8988T (cell line): ENCODE measurements around the gene PLXNA1.
A peak's percentile ranks its signal among the peaks of the same experiment; 100 is the strongest.

Source experiments
- DNase-seq: peaks from one replicate; pipeline ENCODE4 v3.0.0; 2011

The PLXNA1 gene

DNA sequence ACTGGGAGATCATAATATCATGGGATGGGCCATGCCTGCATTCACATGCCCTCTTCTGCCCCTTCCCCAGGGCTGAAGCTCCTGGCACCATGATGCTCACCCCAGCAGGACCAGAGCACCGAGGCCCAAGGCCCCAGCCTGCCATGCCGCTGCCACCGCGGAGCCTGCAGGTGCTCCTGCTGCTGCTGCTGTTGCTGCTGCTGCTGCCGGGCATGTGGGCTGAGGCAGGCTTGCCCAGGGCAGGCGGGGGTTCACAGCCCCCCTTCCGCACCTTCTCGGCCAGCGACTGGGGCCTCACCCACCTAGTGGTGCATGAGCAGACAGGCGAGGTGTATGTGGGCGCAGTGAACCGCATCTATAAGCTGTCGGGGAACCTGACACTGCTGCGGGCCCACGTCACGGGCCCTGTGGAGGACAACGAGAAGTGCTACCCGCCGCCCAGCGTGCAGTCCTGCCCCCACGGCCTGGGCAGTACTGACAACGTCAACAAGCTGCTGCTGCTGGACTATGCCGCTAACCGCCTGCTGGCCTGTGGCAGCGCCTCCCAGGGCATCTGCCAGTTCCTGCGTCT, 5.6 kb downstream of the PLXNA1 start:
- DNase-seq = no peak

DNA sequence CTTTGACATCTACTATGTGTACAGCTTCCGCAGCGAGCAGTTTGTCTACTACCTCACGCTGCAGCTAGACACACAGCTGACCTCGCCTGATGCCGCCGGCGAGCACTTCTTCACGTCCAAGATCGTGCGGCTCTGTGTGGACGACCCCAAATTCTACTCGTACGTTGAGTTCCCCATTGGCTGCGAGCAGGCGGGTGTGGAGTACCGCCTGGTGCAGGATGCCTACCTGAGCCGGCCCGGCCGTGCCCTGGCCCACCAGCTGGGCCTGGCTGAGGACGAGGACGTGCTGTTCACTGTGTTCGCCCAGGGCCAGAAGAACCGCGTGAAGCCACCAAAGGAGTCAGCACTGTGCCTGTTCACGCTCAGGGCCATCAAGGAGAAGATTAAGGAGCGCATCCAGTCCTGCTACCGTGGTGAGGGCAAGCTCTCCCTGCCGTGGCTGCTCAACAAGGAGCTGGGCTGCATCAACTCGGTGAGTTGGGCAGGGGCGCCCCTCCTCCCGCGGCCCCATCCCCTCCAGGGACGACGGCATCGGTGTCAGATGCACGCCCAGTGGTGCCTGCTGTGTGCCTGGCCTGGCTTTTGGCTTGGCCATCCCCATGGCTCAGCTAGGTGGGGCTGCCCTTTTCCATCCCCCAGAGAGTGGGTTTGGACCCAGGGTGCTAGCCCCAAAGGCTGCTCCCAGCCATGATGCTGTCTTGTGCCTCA, 6.6 kb downstream of the PLXNA1 start:
- DNase-seq = no peak

DNA sequence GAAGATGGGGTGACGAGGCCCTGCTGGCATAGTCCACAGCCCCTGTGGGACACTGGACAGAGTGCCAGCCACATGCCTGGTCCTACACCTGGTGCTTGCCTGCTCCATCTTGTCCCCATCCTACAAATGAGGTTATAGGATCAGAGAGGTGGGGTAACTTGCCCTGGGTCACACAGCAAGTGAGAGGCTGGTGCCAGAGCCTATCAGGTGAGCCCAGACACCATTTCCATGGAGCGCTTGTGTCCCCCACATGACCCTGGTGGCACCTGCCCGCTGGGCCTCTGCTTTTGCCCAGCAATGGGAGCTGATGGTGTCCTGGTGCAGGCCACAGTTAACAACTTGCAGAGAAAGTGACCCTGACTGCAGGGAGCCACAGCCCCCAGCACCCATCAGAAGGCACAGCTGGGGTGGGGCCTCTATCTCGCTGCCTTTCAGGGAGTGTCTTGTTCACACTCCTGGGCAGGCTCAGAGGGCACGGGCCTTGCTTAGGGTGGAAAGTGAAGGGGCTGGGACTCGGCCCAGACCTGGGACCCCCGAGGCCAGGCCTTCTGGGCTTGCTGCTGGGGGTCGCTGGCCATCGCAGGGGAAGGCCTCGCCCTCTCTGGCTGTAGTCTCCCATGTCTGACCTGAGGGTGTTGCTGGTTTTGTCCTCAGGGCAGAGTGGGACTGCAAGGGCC, 7.2 kb downstream of the PLXNA1 start:
- no peak for DNase-seq

DNA sequence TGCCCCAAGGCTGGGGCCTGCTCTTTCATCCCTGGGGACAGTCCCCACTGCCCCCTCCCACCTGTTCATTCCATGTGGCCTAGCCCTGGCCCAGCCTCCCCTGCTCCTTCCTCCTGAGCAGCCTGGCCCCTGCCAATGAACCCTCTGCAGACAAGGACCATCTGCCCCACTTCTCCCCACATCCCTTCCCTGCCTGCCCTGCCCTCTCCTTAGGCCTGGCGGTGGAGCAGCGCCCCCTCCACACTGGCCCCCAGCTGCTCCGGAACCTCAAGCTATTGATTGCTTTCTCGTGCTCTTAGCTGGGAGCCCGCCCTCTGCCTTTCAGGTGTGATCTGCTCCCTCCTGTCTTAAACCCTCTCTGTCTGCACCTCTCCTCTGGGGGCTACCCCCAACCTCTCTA, 8.0 kb downstream of the PLXNA1 start:
- DNase-seq = no peak

DNA sequence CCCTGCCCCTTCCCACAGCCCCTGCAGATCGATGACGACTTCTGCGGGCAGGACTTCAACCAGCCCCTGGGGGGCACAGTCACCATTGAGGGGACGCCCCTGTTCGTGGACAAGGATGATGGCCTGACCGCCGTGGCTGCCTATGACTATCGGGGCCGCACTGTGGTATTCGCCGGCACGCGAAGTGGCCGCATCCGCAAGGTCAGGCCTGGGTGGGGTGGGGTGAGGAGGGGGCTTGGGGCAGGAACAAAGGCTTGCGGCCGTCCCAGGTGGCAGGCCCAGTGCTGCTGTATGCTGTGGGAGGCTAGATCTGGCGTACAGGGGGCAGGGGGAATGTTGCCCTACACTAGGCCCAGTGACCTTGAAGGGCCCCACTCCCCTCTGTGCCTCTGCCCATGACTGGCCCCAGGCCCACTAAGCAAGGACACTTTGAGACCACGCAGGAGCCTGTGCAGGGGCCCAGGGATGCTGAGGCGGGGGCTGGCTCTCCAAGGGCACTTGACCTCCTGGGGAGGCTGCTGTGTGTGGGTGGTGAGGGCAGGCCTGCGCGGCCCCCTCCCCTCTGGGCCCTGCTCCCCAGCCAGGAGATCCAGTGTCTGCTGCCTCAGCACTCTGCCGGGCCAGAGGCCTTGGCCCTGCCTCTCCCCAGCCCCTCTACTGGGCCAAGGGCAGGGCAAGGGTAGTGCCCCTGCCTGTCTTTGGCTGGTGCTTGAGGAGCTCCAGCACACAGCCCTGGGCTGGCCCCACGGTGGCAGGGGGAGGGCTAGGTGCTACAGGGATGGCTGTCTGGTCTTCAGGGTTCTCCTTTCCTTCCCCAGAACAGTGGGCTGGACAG, 8.7 kb downstream of the PLXNA1 start:
- no peak for DNase-seq

DNA sequence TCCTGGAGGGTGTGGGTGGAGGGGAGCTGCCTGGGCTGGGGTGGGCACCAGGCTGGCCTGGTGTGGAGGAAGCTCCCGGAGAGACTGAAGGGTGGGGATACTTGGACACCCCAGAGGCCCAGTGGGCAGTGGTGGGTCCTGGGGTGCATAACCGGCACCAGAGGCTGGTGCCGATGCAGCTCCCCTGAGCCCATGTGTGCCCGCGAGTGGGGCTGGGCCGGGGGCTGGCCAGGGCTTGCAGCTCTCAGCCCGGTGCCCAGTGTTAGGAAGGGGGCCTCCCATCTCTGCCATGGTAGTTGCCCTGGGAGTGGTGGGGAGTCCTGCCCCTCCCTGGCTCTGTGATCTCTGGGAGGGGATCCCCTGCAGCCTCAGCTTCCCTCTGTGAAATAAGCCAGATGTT, 9.3 kb downstream of the PLXNA1 start:
- DNase-seq = no peak

DNA sequence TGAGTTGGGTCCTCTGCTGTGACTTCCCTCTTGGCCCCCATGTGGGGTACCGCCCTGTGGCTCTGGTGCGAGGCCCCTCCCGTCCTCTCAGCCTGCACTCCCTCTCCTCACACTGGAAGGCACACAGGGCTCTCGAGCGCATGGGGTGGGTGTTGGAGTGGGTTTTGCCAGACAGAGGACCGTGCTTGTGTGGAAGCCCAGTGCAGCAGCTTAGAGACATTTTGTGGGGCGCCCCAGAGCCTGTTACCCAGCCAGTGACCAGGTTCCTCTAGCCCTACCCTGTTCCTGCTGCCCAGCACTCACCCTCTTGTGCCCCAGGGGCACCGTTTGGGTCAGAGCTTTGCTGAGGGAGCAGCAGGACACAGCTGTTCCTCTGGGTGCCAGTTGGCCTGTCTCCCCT, 9.9 kb downstream of the PLXNA1 start:
- DNase-seq = no peak

DNA sequence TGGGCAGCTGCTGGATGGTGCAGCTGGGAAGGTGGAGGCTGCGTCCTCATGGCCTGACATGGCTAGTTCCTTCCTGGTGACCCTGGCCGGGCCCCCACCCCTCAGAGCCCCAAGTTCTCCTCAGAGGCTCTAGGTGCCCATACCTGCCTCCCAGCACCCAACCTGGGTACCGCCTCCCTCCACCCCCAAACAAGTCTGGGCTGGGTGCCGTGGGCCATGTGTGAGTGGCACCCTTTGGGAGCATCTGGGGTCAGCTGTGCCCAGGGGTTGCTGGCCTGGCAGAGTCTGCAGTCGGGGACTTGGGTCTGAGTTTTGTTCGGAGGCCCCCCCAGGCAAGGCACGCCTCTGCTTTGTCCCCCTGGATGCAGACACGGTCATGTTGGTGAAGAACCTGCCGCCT, 10.5 kb downstream of the PLXNA1 start:
- no peak for DNase-seq

DNA sequence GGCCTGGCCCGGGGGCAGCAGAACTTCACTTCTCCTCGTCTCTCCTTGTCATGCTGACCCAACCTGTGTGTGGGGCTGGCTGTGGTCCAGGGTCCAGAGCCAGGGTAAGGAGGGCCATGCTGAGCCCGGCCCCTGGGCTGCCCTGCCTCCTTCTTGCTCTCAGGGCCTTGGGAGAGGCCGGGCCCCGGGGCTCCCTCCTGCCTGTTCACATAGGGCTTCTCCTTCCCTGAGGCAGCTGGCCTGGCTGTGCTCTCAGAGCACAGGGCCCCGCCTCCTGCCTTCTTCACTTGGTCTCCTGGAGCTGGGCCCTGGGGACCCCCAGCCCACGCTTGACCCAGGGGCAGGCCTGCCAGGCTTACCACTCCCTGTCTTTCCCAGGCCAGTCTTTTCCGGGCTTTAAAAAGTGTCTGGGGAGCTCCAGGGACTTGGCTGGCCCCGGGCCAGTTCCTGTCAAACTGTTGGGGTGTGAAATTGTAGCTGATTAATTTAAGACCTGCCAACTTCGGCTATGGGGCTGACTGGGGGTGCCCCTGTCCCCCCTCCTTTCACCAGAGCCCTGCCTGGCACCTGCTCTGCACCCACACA, 11.8 kb downstream of the PLXNA1 start:
- DNase-seq = no peak

DNA sequence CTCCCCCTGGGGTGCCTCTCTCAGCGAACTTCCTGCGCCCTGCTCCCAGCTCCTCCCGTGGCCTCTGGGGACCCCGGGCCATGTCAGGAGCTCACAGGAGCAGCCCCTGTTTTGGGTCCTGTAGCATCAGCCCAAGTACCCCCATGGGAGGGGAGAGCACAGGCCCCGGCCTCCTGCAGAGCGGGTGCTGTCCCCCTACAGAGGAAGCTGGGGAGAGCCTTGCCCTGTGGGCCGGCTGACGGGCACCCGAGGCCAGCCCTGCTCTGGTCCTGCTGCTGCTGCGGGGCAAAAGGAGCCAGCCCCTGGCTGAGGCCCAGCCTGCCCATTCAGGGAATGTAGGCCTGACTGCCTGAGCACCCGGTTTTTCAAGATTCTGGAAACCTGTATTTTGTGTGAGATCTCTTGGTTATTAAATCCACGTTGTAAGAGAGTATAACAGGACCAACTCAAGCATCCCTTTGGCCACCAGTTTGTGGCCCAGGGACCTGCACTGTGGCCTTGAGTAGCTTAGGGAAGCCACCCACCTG, 12.4 kb downstream of the PLXNA1 start:
- DNase-seq = no peak

DNA sequence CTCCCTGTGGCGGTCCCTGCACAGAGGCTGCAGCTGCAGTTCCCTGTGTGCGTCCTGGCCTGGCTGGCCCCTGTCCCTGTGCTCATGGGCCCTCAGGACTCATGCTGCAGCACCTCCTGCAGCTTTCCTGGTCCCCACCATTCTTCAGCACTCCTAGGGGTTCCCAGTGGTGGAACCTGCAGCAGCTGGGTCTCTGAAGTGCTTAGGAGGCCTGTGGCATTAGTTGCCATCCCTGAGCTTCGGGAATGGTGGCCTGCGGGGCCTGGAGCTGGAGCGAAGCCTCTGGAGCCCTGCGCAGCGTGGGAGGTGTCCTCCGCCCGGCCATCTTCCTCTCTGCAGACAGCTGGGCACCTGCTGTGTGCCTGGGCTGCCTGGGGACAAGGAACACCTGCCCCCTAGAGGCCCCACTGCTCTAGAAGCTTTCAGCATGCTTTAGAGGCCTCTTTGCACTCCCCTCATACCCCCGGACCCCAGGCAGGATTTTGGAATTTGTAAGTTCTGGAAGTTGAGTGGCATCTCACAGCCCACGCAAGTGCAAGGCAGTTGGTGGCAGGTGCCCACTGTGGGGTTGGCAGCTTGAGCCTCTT, 13.1 kb downstream of the PLXNA1 start:
- DNase-seq = no peak

DNA sequence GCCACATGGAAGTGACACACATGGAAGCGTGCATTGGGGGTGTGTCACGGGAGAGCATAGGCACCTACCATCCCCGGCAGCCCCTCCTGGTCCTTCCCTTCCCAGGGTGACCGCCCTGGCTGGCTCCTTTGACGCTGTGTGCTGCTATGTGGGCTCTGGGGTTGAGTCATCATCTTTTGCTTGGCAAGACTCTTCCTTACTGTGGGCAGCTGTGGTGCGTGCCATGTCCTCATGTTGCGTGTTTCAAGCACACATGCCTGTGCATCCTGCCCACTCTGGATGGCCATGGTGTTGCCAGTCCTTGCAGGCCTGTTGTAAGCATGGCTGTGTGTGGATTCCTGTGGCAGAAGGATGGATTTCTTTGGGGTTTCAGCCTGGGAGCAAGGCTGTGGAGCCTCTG, 14.0 kb downstream of the PLXNA1 start:
- no peak for DNase-seq

DNA sequence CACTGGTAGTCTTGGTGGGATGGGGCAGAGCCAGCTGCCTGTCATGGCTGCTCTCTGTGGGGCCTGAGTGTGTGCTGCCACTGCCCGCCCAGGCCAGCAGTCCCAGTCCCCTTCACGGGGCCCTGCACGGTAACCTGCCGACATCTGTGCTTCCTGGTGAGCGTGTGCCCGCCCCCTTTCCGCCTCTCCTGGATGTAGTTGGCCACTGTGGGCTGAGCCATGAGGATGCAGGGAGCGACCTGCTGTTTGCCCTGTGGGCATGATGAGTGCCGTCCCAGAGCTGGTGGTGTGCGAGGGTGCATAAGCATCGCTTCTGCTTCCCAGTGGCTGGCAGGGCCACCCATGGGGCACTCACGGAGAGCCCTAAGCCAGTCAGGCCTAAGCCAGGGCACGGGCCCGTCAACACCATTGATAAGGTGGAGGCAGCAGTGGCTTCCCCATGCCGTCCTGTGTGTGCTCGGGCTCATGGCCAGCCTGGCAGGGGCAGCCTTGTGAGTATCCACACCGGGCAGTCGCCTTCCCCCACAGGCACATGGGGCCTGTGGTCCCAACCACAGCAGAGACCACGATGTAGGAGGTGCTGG, 14.6 kb downstream of the PLXNA1 start:
- DNase-seq = no peak

DNA sequence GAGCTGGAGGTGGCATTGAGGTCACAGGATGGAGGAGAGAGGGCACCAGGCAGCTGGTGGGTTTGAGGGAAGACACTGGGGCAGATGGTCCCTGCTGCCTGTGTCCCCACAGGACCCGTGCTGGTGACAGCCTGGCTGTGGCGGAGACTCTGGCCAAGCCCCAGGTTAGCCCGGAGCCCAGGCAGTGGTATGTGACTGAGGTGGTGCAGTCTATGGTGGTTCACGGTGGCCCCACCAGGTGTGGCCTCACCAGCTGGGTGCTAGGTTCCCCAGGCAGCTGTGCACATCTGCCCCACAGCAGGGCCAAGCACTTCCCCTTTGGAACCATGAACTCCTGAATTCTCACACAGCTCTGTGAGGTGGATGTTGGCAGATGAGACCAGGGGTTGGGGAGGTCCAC, 15.4 kb downstream of the PLXNA1 start:
- no peak for DNase-seq

DNA sequence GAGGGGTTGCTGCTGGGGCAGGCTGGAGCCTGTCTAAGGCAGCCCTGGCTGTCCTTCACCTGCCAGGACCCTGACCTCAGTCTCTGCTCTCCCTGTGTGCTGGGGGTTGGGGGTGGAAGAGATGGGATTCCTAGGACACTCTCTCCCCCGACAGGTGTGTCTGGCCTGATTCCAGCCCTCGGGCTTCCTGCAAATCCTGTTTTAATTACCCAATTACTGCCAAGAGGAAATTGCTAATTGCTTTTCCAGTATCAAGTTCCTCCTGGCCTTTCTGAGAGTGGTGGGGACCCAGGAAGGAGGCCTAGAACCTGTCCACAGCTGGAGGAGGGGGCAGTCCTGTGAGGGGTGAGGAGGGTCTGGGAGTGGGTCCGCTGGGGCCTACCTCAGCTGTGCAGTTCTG, 15.8 kb downstream of the PLXNA1 start:
- DNase-seq = no peak

DNA sequence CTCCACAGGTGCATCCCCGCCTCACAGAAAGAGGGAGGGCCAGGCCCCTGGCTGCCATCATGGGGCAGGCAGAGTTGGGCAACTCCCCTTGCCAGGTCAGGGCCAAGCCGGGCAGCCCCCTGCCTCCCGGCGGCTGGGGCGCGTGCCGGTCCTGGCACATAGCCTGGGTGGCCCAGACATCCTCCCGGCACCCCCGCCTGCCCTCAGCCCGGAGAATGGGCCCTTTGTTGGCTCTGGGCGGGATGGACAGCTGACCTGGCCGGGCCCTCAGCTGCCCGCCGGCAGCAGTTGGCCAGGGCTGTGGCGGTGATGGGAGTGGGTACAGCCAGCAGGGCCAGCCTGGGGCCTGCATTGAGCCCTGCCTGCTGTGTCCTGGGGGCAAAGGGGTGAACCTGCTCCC, 16.5 kb downstream of the PLXNA1 start:
- DNase-seq = no peak

DNA sequence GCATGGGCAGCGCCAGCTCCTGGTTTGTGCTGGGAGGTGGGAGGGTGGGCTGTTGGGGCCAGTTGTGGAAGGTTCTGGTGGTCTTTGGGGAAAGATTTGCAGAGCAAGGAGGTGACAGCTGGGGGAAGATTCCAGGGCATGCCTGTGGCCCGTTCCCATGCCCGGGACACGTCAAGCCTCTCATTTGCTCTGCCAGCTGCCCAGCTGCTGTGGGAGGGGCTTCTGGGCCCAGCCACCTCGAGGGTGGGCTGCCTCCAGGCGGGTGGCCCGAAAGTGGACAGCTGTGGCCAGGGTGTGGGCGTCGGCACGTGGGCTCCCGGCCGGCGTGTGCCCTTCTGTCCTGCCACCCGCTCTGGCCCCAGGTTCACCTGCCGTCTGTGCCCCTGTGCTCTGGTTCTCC, 17.2 kb downstream of the PLXNA1 start:
- DNase-seq = no peak

DNA sequence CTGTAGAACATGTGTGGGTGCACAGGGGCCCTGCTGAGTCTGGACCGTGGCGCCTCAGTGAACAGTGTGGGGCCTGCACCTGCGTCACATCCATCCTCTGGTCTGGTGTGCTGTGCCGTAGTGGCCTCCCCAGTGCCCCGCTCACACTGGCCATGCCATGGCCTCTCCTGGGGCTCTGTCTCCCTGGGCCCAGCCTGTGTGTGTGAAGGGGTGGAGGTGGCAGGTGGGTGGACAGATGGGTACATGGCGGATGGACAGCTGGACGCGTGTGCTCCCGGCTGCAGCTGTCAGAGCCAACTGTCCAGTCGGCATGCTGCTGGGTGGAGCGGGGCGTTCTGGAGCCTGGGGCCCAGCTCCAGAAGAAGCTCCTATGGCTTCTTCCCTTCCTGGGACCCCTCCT, 17.8 kb downstream of the PLXNA1 start:
- no peak for DNase-seq

DNA sequence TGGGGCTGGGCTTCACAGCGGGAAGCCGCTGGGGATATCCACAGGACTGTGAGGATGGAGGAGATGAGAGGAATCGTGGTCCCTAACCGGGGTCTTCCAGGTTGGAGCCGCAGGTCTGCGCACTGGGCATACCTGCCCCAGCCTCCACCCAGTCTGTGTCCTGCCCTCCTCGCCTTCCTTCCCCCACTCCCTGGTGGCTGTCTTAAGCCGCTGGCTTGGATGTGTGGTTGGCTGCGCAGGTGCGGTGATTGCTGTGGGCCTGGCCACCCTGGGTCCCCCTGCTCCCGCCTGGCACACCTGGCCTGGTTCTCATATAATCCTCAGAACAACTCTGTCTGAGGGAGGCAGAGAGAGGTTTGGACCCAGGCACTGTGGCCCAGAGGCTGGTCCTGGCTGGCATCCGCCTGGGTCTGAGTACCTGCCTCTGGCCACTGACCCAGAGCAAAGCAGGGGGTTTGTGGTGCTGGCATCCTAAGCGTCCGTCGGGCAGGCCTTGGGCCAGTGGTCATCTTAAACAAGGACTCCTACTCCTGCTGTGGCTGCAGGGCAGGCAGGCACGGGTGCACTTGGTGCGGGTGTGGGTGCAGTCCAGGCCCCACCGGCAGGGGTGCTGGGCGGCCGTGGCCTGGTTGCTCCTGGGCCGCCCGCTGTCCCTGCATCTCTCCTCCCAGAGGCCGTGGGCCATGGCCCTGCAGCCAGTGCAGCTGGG, 18.7 kb downstream of the PLXNA1 start:
- DNase-seq = no peak

DNA sequence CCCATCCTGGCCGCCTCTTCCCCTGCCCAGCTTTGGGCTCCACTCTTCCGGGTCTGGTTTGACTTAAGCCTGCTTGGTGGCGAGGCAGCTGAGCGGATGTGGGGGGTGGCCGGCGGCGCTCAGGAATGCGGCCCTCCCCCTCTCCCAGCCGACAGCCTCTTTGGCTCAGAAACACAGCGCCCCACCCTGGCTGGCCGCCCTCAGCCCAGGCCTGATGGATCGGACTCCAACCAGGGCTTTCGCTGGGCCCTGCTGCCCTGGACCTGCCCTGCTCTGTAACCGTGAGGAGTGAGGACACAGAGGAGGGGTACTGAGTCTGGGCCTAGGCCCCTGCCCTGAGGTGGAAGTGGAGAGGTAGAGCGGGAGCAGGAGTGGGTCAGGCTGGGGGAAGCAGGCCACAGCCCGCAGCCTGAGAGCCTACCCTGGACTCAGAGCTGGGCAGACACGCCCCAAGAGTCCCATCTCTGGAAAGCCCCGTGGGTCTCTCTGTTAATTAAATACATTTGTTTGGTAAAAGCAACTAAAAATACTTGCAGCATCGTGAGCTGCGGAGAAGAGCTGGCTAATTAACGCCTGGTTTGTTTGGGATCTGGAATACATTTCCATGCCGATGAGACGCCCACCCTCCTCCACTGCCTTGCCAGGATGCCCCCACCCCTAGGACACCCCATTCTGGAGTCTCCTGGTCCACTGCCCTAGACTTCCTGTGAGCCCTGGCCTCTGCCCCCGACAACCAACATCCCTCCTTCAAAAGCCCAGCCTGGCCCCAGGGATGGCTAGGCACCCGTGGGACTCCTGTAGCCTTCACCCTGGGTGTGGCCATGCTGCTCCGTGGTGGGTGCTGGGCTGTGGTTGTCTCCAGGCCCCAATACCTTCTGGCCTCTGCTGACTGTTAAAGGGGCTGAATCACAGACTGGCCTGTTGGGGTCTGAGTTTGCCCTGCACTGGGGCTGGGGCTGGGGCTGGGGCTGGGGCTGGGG, 19.6 kb downstream of the PLXNA1 start:
- peak; percentile 86 for DNase-seq
